ENCODE data around the gene KRTAP5-6.

- TF ChIP-seq CTCF (IDR thresholded peaks at IDR 0.05): no peak
- no peak for TF ChIP-seq POLR2A (IDR thresholded peaks at IDR 0.05)
- no peak for TF ChIP-seq POLR2AphosphoS5 (IDR thresholded peaks at IDR 0.05)
- TF ChIP-seq EP300 (IDR thresholded peaks at IDR 0.05): no peak
Observed at GRCh38 chr11:1656670-1657069, 40.3 kb upstream of the KRTAP5-6 start.

Data from suprapubic skin (tissue), 4 donors.